Muscle of arm (tissue), 12 donors: ENCODE data around the gene ACTN4. TPM values are rescaled to one million over a fixed set of nuclear protein-coding genes. Genes with fewer than 3 reads are reported as not detected.

Experiments used
- DNase-seq: peaks from one replicate; pipeline ENCODE4 v3.0.0-alpha.2; 2013
- polyA plus RNA-seq, 12 donors: library from polyadenylated mRNA; unstranded; fragments of 120-200 nt; gene quantifications; one replicate each; pipeline ENCODE4 v1.2.1, GENCODE V29; 2013; ENCODE audit not compliant: insufficient read length in 12 of 12

Gene ACTN4
- polyA plus RNA-seq, 12 donors: 116 to 322 (median 196) TPM

GRCh38 chr19:38707512-38708114 is 60.2 kb downstream of the ACTN4 start:
- DNase-seq: no peak

- no peak for DNase-seq
Observed at GRCh38 chr19:38708413-38709024, 61.1 kb downstream of the ACTN4 start.

DNA sequence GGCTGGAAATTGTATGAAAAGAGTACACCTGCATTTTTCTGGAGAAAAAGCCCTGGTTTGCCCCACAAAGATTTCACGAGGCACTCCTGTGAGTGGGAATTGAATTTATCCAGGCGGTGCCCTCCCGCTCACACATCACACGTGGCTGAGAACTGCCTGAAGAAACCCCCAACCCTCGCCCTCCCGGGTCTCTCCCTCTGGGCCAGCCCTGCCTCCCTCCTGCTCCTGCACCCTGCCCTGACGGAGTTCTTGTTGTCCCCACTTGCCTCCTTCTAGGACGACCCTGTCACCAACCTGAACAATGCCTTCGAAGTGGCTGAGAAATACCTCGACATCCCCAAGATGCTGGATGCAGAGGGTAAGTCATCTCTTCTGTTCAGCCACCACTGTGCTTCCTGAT is 61.7 kb downstream of the ACTN4 start:
- no peak for DNase-seq

DNA sequence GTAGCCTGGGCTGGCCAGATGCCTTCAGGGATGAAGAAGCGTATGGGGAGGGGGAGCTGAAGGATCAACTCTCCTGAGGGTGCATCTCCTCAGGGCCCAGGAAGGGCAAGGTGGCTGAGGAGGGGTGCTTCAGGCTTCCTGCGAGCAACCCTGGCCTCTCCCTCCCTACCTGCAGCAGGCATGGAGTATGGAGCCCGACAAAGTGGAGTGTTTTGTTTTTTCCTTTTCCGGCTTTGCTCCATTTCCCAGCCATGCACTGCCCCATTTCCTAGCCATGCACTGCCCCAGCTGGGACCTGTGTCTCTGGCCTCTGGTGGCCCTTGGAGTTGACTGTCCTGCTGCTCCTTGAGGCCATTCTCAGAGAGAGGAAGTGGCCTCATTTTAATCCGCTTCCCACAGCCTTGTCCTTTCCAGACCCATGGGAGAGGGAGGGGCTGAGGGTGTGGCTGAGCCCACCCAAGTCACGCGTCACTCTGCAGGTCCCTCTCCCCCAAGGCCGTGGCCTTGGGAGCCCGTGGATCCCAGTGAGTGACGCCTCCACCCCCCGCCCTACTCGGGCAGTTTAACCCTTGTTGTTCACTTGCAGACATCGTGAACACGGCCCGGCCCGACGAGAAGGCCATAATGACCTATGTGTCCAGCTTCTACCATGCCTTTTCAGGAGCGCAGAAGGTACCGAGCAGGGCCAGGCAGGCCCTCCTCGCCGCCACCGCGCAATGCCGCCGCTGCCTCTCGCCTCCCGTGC is 62.4 kb downstream of the ACTN4 start:
- no peak for DNase-seq

DNA sequence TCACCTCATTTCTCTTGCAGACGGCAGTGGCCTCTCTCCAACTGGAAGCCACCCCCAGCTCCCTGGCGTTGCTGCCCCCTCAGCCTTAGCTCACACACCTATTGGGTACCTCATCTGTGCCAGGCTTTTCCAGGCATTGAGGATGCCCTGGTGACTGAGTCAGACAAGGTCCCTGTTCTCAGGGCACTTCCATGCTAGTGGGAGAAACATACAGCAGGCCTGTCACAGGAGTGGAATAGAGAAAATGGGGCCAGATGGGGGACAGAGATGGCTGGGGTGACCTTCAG is 62.9 kb downstream of the ACTN4 start:
- no peak for DNase-seq

DNA sequence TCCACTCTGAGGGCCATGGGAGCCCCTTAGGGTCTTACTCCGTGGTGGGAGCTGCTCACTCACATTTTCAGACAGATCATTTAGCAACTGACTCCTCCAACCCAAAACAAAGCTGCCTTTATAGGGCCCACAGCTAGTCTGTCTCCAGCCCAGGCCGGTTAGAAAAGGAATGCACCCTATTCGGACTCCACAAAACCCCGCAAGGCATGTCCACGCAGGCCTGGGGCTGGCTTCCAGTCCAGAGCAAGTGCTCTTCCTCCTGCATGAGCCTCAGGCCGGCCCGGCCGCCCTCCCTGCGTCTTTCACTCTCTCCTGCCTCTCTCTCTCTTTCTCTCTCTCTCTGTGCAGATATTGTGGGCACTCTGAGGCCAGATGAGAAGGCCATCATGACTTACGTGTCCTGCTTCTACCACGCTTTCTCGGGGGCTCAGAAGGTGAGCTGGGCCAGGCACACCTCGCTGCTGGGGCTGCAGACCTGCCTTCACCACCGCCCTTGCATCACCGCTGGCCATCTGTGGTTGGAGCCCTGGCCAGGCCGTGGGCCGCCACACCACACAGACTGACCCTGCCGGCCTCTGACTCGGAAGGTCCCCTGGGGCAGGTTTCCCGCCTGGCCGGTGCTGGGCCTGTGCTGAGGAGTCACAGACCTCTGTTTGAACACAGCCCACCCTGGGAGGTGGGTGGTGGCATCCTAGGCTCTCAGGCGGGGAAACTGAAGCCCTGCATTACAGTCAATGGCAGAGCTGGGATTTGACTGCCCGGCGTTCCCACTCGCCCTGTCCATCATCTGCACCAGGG is 63.7 kb downstream of the ACTN4 start:
- DNase-seq: no peak

DNA sequence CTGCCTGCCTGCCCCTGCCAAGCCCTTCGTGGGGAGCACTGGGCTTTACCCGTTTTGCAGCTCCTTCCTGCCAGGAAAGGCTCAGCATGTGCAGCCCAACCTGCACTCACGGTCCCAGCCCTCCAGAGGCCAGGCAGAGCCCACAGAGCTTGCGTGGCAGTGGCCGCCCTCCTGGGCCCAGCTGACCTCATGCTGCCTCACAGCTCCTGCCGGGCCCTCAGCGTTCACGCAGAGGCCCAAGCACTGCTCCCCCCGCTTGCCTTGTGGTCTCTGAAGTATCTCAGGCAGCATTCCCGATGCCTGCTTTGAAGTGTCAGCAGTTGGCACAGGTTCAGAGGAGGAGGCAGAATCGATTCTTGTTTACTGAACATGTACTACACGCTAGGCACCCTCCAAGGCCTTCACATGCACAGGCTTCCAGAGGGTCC is 64.3 kb downstream of the ACTN4 start:
- DNase-seq: no peak

DNA sequence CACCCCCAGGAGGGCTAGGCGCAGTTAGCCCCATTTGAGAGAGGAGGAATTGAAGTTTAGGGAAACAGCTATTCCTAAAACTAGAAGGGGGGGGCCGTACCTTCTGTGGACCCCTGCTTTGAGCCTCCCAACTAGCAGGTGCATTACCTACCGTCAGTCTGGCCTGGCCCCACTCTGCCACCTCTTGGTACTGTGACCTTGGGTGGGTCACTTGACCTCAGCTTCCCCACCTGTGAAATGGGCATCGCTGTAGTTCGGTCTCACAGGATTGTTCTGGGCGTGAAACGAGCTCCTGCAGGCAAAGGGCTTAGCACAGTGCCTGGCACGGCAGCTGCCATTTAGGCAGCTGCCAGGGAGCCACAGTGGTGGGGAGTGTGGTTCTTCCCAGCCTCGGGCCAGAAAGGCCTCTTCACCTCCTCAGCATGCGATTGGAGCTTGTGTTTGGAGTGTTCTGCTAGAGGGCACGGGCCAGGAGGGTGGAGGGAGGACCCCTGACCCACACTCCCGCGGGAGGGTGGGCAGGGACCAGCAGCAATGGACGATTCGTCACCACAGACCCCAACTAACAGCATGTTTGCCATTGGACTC is 64.8 kb downstream of the ACTN4 start:
- DNase-seq: no peak

DNA sequence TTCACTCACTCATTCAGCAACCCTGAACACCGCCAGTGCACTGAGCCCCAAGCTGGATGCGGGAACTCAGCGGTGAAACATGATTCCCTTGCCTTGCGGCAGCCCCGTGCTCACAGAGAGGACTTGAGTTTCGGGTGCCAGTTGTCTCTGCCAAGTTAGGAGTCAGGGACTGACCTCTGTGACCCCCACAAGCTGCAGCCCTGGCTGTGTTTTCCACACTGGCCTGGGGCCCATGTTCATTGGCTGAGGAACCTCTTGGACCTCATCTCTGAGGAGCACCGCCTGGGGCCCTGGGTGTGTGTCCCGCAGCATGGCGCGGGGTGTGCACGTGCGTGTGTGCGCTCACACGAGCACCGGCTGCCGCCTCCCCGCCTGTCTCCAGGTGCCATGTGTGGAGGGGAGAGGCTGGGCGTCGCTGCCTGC is 65.8 kb downstream of the ACTN4 start:
- DNase-seq: peak; percentile 42

DNA sequence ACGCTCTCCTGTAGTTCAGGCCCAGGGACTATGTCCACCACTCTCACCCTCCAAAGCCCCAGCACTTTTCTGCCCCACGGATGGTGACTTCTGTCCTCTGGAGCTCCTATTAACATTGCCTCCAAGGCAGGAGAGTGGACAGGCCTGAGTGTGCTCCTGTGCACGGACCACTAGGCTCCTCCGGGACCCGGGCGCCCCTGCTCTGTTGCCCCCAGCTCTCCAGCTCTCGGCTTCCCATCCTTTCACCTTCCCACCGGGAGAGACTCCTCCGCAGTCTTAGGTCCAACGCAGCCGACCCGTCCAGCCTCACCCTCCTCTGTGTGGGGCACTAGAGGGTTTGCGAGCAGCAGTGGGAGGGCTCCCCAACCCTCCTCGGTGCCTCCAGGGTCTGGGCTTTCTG is 66.4 kb downstream of the ACTN4 start:
- DNase-seq: no peak

DNA sequence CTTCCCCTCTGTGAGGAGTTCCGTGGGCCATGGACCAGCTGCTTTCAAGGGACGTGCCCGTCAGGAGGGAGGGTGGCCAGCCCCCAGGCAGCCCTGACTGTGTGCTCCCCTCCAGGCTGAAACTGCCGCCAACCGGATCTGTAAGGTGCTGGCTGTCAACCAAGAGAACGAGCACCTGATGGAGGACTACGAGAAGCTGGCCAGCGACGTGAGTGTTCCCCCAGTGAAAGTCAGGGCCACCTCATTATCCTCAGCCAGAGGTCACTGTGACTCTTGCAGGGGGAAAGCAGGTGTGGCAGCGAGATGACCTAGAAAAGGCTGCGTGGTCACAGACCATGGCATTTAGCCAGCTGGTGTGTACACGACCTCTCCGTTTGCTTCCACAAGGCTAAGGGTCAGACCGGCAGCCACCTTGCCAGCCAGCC is 66.9 kb downstream of the ACTN4 start:
- no peak for DNase-seq

- DNase-seq: no peak
Observed at GRCh38 chr19:38715555-38715954, 68.1 kb downstream of the ACTN4 start.

DNA sequence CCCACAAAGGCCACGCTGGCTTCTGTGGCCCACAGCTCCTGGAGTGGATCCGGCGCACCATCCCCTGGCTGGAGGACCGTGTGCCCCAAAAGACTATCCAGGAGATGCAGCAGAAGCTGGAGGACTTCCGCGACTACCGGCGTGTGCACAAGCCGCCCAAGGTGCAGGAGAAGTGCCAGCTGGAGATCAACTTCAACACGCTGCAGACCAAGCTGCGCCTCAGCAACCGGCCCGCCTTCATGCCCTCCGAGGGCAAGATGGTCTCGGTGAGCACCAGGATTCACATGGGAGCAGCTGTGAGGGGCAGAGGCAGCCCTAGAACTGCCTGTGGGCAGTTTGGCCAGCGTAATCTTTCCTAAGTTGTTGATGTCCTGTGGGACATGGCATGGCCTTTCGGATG is 69.6 kb downstream of the ACTN4 start:
- DNase-seq: no peak

DNA sequence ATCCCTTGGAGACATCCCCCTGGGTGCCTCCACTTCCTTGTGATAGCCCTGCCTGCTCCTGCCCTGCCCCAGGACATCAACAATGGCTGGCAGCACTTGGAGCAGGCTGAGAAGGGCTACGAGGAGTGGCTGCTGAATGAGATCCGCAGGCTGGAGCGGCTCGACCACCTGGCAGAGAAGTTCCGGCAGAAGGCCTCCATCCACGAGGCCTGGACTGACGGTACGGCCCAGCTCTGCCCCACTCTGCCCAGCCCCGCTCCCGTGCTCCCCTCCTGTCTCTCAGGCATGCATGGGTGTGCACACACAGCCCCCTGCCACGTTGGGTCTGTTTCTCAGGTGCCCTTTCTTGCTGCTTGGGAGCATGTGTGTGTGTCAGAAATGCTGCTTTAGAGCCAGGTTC is 70.4 kb downstream of the ACTN4 start:
- no peak for DNase-seq

DNA sequence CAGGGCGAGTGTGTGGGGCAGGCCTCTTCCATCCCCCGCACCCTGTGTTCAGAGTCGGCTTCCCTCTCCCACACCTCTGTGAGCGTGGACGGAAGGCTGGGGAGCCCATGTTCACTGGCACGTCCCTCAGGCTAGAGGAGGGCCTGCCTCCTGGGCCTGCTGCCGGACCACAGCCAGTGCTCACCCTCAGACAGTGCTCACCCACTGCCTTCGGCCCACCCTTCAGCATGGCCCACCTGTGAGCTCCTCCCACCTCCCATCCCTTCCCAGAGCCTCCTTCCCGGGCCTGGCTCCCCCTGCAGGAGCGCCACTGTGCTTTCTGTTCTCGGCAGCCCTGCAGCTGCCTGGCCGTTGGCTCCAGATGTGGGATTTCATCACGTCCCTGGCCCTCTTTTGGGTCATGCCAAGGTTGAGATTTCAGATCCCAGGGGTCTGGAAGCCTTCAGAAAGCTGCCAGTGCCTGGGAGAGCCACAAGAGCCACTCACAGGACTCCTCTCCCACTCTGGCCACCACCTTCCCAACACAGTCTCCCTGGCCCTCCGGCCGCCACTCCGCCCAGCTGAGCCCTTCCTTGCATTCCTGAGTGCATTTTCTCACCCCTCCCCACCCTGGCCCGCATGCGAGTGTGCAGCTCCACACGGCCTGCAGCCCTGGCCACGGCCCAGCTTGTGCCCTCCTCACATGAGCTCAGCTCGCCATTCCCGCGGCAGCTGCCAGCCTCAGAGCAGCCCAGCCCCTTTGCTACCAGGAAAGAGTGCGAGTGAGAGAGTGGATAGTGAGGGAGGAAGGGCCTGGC is 71.5 kb downstream of the ACTN4 start:
- DNase-seq: no peak

- DNase-seq: no peak
Observed at GRCh38 chr19:38719761-38720558, 72.5 kb downstream of the ACTN4 start.

GRCh38 chr19:38720559-38721236 is 73.2 kb downstream of the ACTN4 start:
- no peak for DNase-seq

DNA sequence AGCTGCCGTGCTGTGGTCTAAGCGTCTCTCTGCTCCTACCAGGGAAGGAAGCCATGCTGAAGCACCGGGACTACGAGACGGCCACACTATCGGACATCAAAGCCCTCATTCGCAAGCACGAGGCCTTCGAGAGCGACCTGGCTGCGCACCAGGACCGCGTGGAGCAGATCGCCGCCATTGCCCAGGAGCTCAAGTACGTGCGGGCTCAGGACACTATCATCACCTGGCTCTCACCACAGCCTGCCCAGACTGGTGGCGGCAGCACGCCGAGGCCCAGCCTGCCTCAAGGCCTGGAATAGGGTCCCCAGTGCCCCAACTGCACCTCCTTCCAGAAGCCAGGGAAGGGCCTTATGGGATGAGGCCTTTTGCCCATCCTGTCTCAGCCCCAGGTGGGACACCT is 74.0 kb downstream of the ACTN4 start:
- no peak for DNase-seq

DNA sequence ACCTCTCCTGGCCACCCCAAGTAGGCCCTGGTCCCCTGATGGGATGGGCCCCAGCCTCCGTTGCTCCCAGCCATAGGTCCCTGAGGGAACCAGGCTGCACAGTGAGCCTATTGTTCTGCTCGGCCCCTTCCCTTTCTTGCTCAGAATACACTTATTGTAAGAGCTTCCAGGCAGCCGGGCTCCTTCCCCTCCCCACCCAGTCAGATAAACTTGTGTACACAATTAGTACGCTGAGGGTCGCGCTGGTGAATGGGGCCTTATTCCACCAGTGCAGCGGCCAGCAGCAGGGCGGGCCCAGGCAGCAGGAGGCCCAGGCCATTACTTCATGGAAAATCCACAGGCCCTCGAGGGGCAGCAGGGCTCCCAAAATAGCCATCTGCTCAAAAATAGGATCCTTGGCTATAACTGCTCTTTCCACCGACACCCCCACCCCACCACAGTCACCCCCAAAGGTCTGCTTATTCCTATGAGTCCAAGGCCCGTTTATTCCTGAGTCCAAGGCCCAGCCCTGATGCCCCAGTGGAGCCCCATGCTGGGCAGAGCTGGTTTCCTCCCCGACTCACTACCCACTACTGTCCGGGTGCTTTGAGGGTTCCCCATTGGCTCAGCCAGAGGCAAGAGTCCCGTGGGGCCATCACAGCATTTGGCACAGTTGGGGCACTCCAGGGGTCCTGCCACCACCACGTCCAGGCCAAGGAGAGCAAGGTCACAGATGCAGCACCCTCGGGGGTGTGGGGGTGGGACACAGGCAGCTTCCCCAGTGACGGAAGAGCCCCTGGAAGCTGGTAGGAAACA is 74.7 kb downstream of the ACTN4 start:
- peak; percentile 55 for DNase-seq
